ENCODE measurements around the gene SYCN. TPM values are rescaled to one million over a fixed set of nuclear protein-coding genes. Genes with fewer than 3 reads are reported as not detected.

Gene SYCN
- total RNA-seq, 1 donor from 2014 or later: not detected

DNA sequence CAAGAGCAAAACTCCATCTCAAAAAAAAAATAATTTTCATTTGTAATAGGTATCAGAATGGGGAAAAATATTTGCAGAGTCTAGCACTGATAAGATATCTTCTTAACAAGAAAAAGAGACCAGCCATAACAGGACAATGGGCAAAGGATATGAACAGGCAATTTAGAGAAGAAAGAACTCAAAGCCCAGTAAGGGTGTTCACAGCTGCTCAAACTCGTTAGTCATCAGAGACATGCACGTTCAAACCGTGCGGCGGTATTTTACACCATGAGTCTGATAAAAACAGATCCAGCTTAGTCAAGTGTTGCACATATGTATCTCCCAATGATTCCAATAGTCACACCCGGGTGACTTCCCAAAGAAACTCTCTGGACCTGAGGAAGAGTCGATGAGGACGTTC is 21.0 kb downstream of the SYCN start:
- TF ChIP-seq, protein P1, sequence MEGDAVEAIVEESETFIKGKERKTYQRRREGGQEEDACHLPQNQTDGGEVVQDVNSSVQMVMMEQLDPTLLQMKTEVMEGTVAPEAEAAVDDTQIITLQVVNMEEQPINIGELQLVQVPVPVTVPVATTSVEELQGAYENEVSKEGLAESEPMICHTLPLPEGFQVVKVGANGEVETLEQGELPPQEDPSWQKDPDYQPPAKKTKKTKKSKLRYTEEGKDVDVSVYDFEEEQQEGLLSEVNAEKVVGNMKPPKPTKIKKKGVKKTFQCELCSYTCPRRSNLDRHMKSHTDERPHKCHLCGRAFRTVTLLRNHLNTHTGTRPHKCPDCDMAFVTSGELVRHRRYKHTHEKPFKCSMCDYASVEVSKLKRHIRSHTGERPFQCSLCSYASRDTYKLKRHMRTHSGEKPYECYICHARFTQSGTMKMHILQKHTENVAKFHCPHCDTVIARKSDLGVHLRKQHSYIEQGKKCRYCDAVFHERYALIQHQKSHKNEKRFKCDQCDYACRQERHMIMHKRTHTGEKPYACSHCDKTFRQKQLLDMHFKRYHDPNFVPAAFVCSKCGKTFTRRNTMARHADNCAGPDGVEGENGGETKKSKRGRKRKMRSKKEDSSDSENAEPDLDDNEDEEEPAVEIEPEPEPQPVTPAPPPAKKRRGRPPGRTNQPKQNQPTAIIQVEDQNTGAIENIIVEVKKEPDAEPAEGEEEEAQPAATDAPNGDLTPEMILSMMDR (IDR thresholded peaks at IDR 0.05; ENCODE audit: partially characterized antibody, unreplicated experiment): no peak
- Mint-ChIP-seq H3K4me3 (ENCODE audit: unreplicated experiment) (no peak overlapping the region), H3K27me3 (ENCODE audit: unreplicated experiment) (peaks cover 4% of the 10 kb centered on the region), H3K9me3 (ENCODE audit: unreplicated experiment) (peaks cover 4% of the 10 kb centered on the region), H3K36me3 (ENCODE audit: unreplicated experiment) (no peaks in the 10 kb centered on the region), H3K27ac (ENCODE audit: unreplicated experiment) (no peak overlapping the region), H3K4me1 (ENCODE audit: low read depth, unreplicated experiment) (peaks cover 1% of the 10 kb centered on the region)
- no peak for DNase-seq

DNA sequence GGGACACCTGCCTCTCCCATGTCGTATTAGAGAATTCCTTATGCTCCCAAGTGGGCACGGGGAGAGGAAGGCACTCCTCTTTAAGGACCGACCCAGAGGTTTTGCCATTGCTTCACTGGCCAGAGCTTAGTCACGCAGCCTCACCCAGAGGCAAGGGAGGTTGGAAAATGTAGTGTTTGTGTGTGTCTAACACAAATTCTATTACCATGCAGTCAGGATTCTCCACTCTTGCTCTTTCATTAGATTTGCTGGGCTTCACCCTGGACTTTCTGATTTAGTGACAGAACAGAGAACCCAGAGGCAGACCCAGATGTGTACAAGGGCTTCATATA is 21.9 kb downstream of the SYCN start:
- peaks cover 1% of the 10 kb centered on the region for H3K4me1 Mint-ChIP-seq (ENCODE audit: low read depth, unreplicated experiment)
- no peak overlapping the region for H3K27ac Mint-ChIP-seq (ENCODE audit: unreplicated experiment)
- no peaks in the 10 kb centered on the region for H3K36me3 Mint-ChIP-seq (ENCODE audit: unreplicated experiment)
- no peak for DNase-seq
- H3K4me3 Mint-ChIP-seq (ENCODE audit: unreplicated experiment): no peak overlapping the region
- TF ChIP-seq, protein P1 (IDR thresholded peaks at IDR 0.05; ENCODE audit: partially characterized antibody, unreplicated experiment): no peak
- H3K27me3 Mint-ChIP-seq (ENCODE audit: unreplicated experiment): peaks cover 2% of the 10 kb centered on the region
- peaks cover 4% of the 10 kb centered on the region for H3K9me3 Mint-ChIP-seq (ENCODE audit: unreplicated experiment)

DNA sequence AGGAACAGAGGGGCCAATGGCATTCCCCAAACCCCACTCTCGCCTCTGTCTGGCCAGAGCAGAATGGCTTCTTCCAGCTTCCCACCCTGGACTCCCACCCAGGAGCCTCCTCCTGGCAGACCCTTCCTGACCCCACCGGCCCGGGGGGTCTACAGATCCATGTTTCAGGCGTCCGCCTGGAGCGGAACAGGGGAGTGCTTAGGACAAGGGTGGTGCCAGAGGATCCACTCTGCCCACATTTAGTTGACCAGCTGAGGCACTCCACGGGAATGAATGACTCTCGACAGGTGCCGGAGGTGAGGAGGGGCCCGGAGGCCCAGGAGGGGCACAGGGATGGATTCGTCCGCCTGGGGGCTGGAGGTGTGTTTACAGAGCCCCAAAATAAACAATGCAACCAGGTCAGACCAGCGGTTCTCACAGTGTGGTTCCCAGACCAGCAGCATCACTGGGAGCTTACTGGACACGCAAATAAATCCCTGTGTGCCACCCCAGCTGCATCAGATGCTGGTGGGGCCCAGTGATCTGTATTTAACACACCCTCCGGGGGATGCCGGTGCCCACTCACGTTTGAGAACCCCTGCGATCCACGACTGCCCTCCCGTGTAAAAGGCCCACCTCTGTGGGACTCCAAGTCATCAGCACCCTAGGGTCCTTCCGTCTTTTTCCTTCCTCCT is 22.4 kb downstream of the SYCN start:
- Mint-ChIP-seq H3K36me3 (ENCODE audit: unreplicated experiment) (no peaks in the 10 kb centered on the region), H3K9me3 (ENCODE audit: unreplicated experiment) (peaks cover 4% of the 10 kb centered on the region), H3K27ac (ENCODE audit: unreplicated experiment) (no peak overlapping the region), H3K4me3 (ENCODE audit: unreplicated experiment) (no peak overlapping the region), H3K27me3 (ENCODE audit: unreplicated experiment) (peaks cover 2% of the 10 kb centered on the region), H3K4me1 (ENCODE audit: low read depth, unreplicated experiment) (peaks cover 1% of the 10 kb centered on the region)
- DNase-seq: no peak
- TF ChIP-seq, protein P1 (IDR thresholded peaks at IDR 0.05; ENCODE audit: partially characterized antibody, unreplicated experiment): no peak

DNA sequence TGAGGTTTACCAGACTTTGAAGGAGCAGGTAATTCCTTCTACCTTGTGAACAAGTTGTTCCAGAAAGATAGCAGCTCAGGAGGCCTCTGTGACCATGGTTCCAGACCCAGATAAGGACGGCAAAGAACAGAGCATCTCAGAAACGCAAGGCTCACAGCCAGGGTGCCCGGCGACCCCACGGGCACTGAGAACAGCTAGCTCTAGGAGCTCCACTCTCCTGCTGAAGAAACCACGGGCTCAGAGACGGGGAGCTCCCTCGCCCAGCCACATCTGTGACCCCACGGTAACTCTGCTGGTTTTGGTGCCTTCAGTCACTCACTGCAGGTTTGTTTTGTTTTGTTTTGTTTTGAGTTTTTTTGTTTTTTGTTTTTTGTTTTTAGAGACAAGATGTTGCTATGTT is 23.3 kb downstream of the SYCN start:
- Mint-ChIP-seq H3K9me3 (ENCODE audit: unreplicated experiment) (peaks cover 4% of the 10 kb centered on the region), H3K36me3 (ENCODE audit: unreplicated experiment) (no peaks in the 10 kb centered on the region), H3K27me3 (ENCODE audit: unreplicated experiment) (peaks cover 2% of the 10 kb centered on the region), H3K4me3 (ENCODE audit: unreplicated experiment) (no peak overlapping the region), H3K4me1 (ENCODE audit: low read depth, unreplicated experiment) (peaks cover under 1% of the 10 kb centered on the region), H3K27ac (ENCODE audit: unreplicated experiment) (no peak overlapping the region)
- TF ChIP-seq, protein P1 (IDR thresholded peaks at IDR 0.05; ENCODE audit: partially characterized antibody, unreplicated experiment): no peak
- DNase-seq: no peak

DNA sequence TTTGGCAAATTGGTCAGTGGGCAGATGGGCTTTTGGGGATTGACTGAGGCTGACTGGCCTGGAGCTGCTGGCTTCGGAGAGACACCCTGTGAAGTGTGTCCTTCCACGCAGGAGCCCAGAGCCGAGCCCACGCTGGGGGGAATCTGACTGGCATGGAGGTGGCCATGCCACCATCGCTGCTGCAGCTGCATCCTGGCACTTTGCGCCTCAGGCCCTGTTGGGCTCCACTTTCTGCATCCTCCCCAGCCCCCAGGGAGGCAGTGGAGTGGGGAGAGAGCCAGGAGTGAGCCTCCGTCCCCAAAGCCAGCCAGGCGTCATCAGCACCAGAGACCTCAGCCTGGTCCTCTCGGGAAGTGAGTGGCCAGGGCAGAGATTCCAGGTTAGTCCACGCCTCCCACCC is 24.3 kb downstream of the SYCN start:
- no peak overlapping the region for H3K4me3 Mint-ChIP-seq (ENCODE audit: unreplicated experiment)
- no peaks in the 10 kb centered on the region for H3K36me3 Mint-ChIP-seq (ENCODE audit: unreplicated experiment)
- no peak for DNase-seq
- H3K27me3 Mint-ChIP-seq (ENCODE audit: unreplicated experiment): peaks cover 2% of the 10 kb centered on the region
- H3K27ac Mint-ChIP-seq (ENCODE audit: unreplicated experiment): no peak overlapping the region
- H3K4me1 Mint-ChIP-seq (ENCODE audit: low read depth, unreplicated experiment): no peaks in the 10 kb centered on the region
- TF ChIP-seq, protein P1 (IDR thresholded peaks at IDR 0.05; ENCODE audit: partially characterized antibody, unreplicated experiment): no peak
- peaks cover 4% of the 10 kb centered on the region for H3K9me3 Mint-ChIP-seq (ENCODE audit: unreplicated experiment)
